ENCODE measurements around the gene GTF2A2. TPM values are rescaled to one million over a fixed set of nuclear protein-coding genes. Genes with fewer than 3 reads are reported as not detected.

Gene GTF2A2
- total RNA-seq, 5 donors from 2014 or later (not counting 1 experiment from before 2014, with no cell fraction given), result 44.1 to 70.6 (median 53.3) TPM

GRCh38 chr15:59678620-59679019 is 21.3 kb upstream of the GTF2A2 start:
- Mint-ChIP-seq H3K9me3 (no peaks in the 10 kb centered on the region), H3K27ac (no peak overlapping the region), H3K27me3 (no peaks in the 10 kb centered on the region), H3K4me1 (peaks cover 9 to 15% (median 13%) of the 10 kb centered on the region in 3 donors), H3K36me3 (peaks cover 50% of the 10 kb centered on the region), H3K4me3 (no peak overlapping the region)
- DNase-seq (no peak), ATAC-seq (replicated peaks in 1 of 4) (no peak)
- Histone ChIP-seq H3K4me1 (ENCODE audit: control insufficient read depth in 1 of 2, extremely low read depth in 1 of 2, insufficient read depth in 2 of 2, low read length in 2 of 2) (no peaks in the 10 kb centered on the region), H3K27me3 (replicated peaks in 1 of 2; ENCODE audit: control insufficient read depth in 2 of 2, extremely low read depth in 1 of 2, insufficient read depth in 2 of 2, low read length in 1 of 2) (no peaks in the 10 kb centered on the region), H3K27ac (ENCODE audit: low read length) (no peak overlapping the region), H3K9me3 (no peaks in the 10 kb centered on the region), H3K36me3 (ENCODE audit: control insufficient read depth in 2 of 2, extremely low read depth in 1 of 2, insufficient read depth in 1 of 2, low read length in 1 of 2) (peaks cover 8 to 77% of the 10 kb centered on the region in 2 donors), H3K4me3 (ENCODE audit: control insufficient read depth in 1 of 2, extremely low read depth in 1 of 2, low read length in 1 of 2) (no peak overlapping the region)
- WGBS (ENCODE audit: insufficient coverage), result no CpG with 5 or more reads among the region's 1 CpG
- POLR2A ChIA-PET, result interaction anchor here in 1 of 2 donors (0.6 kb wide), 1 partner anchor 8 kb away, joined by 3 read pairs; no protein-coding TSS in a partner anchor
- CTCF ChIA-PET, result interaction anchor here in 1 of 2 donors (1.1 kb wide), 1 partner anchor 21 kb away, joined by 3 read pairs; the partner anchor contains the start of gene GTF2A2

- Mint-ChIP-seq H3K4me3 (no peak overlapping the region), H3K4me1 (peaks cover 5 to 13% (median 10%) of the 10 kb centered on the region in 3 donors), H3K27me3 (no peaks in the 10 kb centered on the region), H3K27ac (no peak overlapping the region), H3K9me3 (no peaks in the 10 kb centered on the region), H3K36me3 (peaks cover 48% of the 10 kb centered on the region)
- Histone ChIP-seq H3K36me3 (ENCODE audit: control insufficient read depth in 2 of 2, extremely low read depth in 1 of 2, insufficient read depth in 1 of 2, low read length in 1 of 2) (peaks cover 8 to 81% of the 10 kb centered on the region in 2 donors), H3K4me1 (ENCODE audit: control insufficient read depth in 1 of 2, extremely low read depth in 1 of 2, insufficient read depth in 2 of 2, low read length in 2 of 2) (no peaks in the 10 kb centered on the region), H3K4me3 (ENCODE audit: control insufficient read depth in 1 of 2, extremely low read depth in 1 of 2, low read length in 1 of 2) (no peak overlapping the region), H3K9me3 (no peaks in the 10 kb centered on the region), H3K27me3 (replicated peaks in 1 of 2; ENCODE audit: control insufficient read depth in 2 of 2, extremely low read depth in 1 of 2, insufficient read depth in 2 of 2, low read length in 1 of 2) (no peaks in the 10 kb centered on the region), H3K27ac (ENCODE audit: low read length) (no peak overlapping the region)
- ATAC-seq (replicated peaks in 1 of 4) (no peak), DNase-seq (no peak)
- WGBS (ENCODE audit: insufficient coverage), result no CpG with 5 or more reads among the region's 1 CpG
- CTCF ChIA-PET, result interaction anchor here in 1 of 2 donors (1.1 kb wide), 1 partner anchor 20 kb away, joined by 3 read pairs; the partner anchor contains the start of gene GTF2A2
- POLR2A ChIA-PET, result no interaction called here
These were observed 20.9 kb upstream of the GTF2A2 start for GRCh38 chr15:59678172-59678571.

- Mint-ChIP-seq H3K9me3 (no peaks in the 10 kb centered on the region), H3K27ac (no peak overlapping the region), H3K27me3 (no peaks in the 10 kb centered on the region), H3K4me1 (peaks cover 0 to 6% (median 5%) of the 10 kb centered on the region in 3 donors), H3K4me3 (no peak overlapping the region), H3K36me3 (peaks cover 48% of the 10 kb centered on the region)
- Histone ChIP-seq H3K9me3 (no peaks in the 10 kb centered on the region), H3K36me3 (ENCODE audit: control insufficient read depth in 2 of 2, extremely low read depth in 1 of 2, insufficient read depth in 1 of 2, low read length in 1 of 2) (peaks cover 8 to 90% of the 10 kb centered on the region in 2 donors), H3K4me3 (ENCODE audit: control insufficient read depth in 1 of 2, extremely low read depth in 1 of 2, low read length in 1 of 2) (no peak overlapping the region), H3K27ac (ENCODE audit: low read length) (no peak overlapping the region), H3K27me3 (replicated peaks in 1 of 2; ENCODE audit: control insufficient read depth in 2 of 2, extremely low read depth in 1 of 2, insufficient read depth in 2 of 2, low read length in 1 of 2) (no peaks in the 10 kb centered on the region), H3K4me1 (ENCODE audit: control insufficient read depth in 1 of 2, extremely low read depth in 1 of 2, insufficient read depth in 2 of 2, low read length in 2 of 2) (no peaks in the 10 kb centered on the region)
- CTCF ChIA-PET, result no interaction called here
- POLR2A ChIA-PET, result no interaction called here
- 99% methylated on average over 21 of the region's 23 CpGs for WGBS (ENCODE audit: insufficient coverage)
- ATAC-seq (replicated peaks in 1 of 4) (no peak), DNase-seq (no peak)
These were observed 19.2 kb upstream of the GTF2A2 start for GRCh38 chr15:59676565-59676964.

- ChIA-PET CTCF (no interaction called here), POLR2A (no interaction called here)
- WGBS (ENCODE audit: insufficient coverage), result 90% methylated on average over 2 of the region's 3 CpGs
- DNase-seq, result no peak
- Histone ChIP-seq H3K36me3 (ENCODE audit: control insufficient read depth in 2 of 2, extremely low read depth in 1 of 2, insufficient read depth in 1 of 2, low read length in 1 of 2) (peaks cover 12 to 88% of the 10 kb centered on the region in 2 donors), H3K27ac (ENCODE audit: low read length) (no peak overlapping the region), H3K27me3 (replicated peaks in 1 of 2; ENCODE audit: control insufficient read depth in 2 of 2, extremely low read depth in 1 of 2, insufficient read depth in 2 of 2, low read length in 1 of 2) (no peaks in the 10 kb centered on the region), H3K4me3 (ENCODE audit: control insufficient read depth in 1 of 2, extremely low read depth in 1 of 2, low read length in 1 of 2) (no peak overlapping the region), H3K9me3 (no peaks in the 10 kb centered on the region), H3K4me1 (ENCODE audit: control insufficient read depth in 1 of 2, extremely low read depth in 1 of 2, insufficient read depth in 2 of 2, low read length in 2 of 2) (no peaks in the 10 kb centered on the region)
- Mint-ChIP-seq H3K27me3 (no peaks in the 10 kb centered on the region), H3K27ac (no peak overlapping the region), H3K9me3 (no peaks in the 10 kb centered on the region), H3K36me3 (peaks cover 58% of the 10 kb centered on the region), H3K4me3 (no peak overlapping the region), H3K4me1 (peaks cover 0 to 5% (median 4%) of the 10 kb centered on the region in 3 donors)
- no peak for ATAC-seq (replicated peaks in 1 of 4)
These were observed 17.1 kb upstream of the GTF2A2 start for GRCh38 chr15:59674361-59674877.

- peaks cover 0 to 3% (median 2%) of the 10 kb centered on the region in 3 donors for H3K4me1 Mint-ChIP-seq
- peaks cover 42% of the 10 kb centered on the region for H3K36me3 Mint-ChIP-seq
- Histone ChIP-seq H3K4me3 (ENCODE audit: control insufficient read depth in 1 of 2, extremely low read depth in 1 of 2, low read length in 1 of 2) (no peak overlapping the region), H3K9me3 (no peaks in the 10 kb centered on the region), H3K36me3 (ENCODE audit: control insufficient read depth in 2 of 2, extremely low read depth in 1 of 2, insufficient read depth in 1 of 2, low read length in 1 of 2) (peaks cover 4 to 66% of the 10 kb centered on the region in 2 donors), H3K4me1 (ENCODE audit: control insufficient read depth in 1 of 2, extremely low read depth in 1 of 2, insufficient read depth in 2 of 2, low read length in 2 of 2) (no peaks in the 10 kb centered on the region), H3K27ac (ENCODE audit: low read length) (no peak overlapping the region), H3K27me3 (replicated peaks in 1 of 2; ENCODE audit: control insufficient read depth in 2 of 2, extremely low read depth in 1 of 2, insufficient read depth in 2 of 2, low read length in 1 of 2) (no peaks in the 10 kb centered on the region)
- H3K4me3 Mint-ChIP-seq, result no peak overlapping the region
- DNase-seq (no peak), ATAC-seq (replicated peaks in 1 of 4) (no peak)
- H3K27me3 Mint-ChIP-seq, result no peaks in the 10 kb centered on the region
- POLR2A ChIA-PET, result interaction anchor here (0.6 to 0.7 kb wide), 2 partner anchors 10 to 1243 kb away, joined by 3 read pairs; no protein-coding TSS in a partner anchor
- H3K27ac Mint-ChIP-seq, result no peak overlapping the region
- WGBS (ENCODE audit: insufficient coverage), result no CpG with 5 or more reads among the region's 8 CpGs
- CTCF ChIA-PET, result no interaction called here
- no peaks in the 10 kb centered on the region for H3K9me3 Mint-ChIP-seq
These were observed 11.2 kb upstream of the GTF2A2 start for GRCh38 chr15:59668556-59668955.

GRCh38 chr15:59662260-59662659 is 4.9 kb upstream of the GTF2A2 start:
- DNase-seq (no peak), ATAC-seq (replicated peaks in 1 of 4) (no peak)
- ChIA-PET POLR2A (interaction anchor here in 1 of 2 donors (0.7 kb wide), 1 partner anchor 8 kb away, joined by 3 read pairs; no protein-coding TSS in a partner anchor), CTCF (no interaction called here)
- H3K4me3 Mint-ChIP-seq, result no peak overlapping the region
- 100% methylated on average over 1 of the region's 1 CpG for WGBS (ENCODE audit: insufficient coverage)
- Histone ChIP-seq H3K36me3 (ENCODE audit: control insufficient read depth in 2 of 2, extremely low read depth in 1 of 2, insufficient read depth in 1 of 2, low read length in 1 of 2) (peaks cover 0 to 29% of the 10 kb centered on the region in 2 donors), H3K4me3 (ENCODE audit: control insufficient read depth in 1 of 2, extremely low read depth in 1 of 2, low read length in 1 of 2) (no peak overlapping the region), H3K27me3 (replicated peaks in 1 of 2; ENCODE audit: control insufficient read depth in 2 of 2, extremely low read depth in 1 of 2, insufficient read depth in 2 of 2, low read length in 1 of 2) (no peaks in the 10 kb centered on the region), H3K27ac (ENCODE audit: low read length) (no peak overlapping the region), H3K4me1 (ENCODE audit: control insufficient read depth in 1 of 2, extremely low read depth in 1 of 2, insufficient read depth in 2 of 2, low read length in 2 of 2) (peaks cover 0 to 6% of the 10 kb centered on the region in 2 experiments), H3K9me3 (no peaks in the 10 kb centered on the region)
- no peaks in the 10 kb centered on the region for H3K27me3 Mint-ChIP-seq
- H3K4me1 Mint-ChIP-seq, result peaks cover 4 to 12% (median 8%) of the 10 kb centered on the region in 3 donors
- no peaks in the 10 kb centered on the region for H3K9me3 Mint-ChIP-seq
- H3K27ac Mint-ChIP-seq, result no peak overlapping the region
- H3K36me3 Mint-ChIP-seq, result peaks cover 25% of the 10 kb centered on the region

Measured in T-cell (primary cell).